NCI-H446 (cell line): Measurements from ENCODE around the gene CHURC1.

Experiments
- DNase-seq, 2 experiments: peaks; one replicate each; lab custom pipeline; 2025; lab: John Stamatoyannopoulos, UW

Gene CHURC1

GRCh38 chr14:64938972-64939816 lies 24.9 kb downstream of the CHURC1 start:
- DNase-seq = no peak

GRCh38 chr14:64939817-64940190 lies 25.5 kb downstream of the CHURC1 start:
- DNase-seq = no peak

- no peak for DNase-seq
Measured at GRCh38 chr14:64940336-64940910, 26.2 kb downstream of the CHURC1 start.

GRCh38 chr14:64942531-64943111 lies 28.4 kb downstream of the CHURC1 start, which contains the start of gene GPX2:
TSS of gene GPX2 (minus strand) at chr14:64942745. CDS start at chr14:64942726, 19 bp downstream.
- DNase-seq = no peak

GRCh38 chr14:64943556-64943955 lies 29.3 kb downstream of the CHURC1 start:
- DNase-seq = no peak

- DNase-seq = no peak
Measured at GRCh38 chr14:64944041-64944440, 29.8 kb downstream of the CHURC1 start.

GRCh38 chr14:64944861-64945260 lies 30.6 kb downstream of the CHURC1 start:
- no peak for DNase-seq

GRCh38 chr14:64945431-64946178 lies 31.4 kb downstream of the CHURC1 start:
- DNase-seq = no peak

GRCh38 chr14:64946310-64947045 lies 32.2 kb downstream of the CHURC1 start:
- DNase-seq = no peak

GRCh38 chr14:64947710-64948611 lies 33.7 kb downstream of the CHURC1 start:
- no peak for DNase-seq

GRCh38 chr14:64948612-64949210 lies 34.5 kb downstream of the CHURC1 start:
- no peak for DNase-seq

- no peak for DNase-seq
Measured at GRCh38 chr14:64950889-64951288, 36.6 kb downstream of the CHURC1 start.

GRCh38 chr14:64951291-64951690 lies 37.0 kb downstream of the CHURC1 start:
- no peak for DNase-seq

- no peak for DNase-seq
Measured at GRCh38 chr14:64951724-64952123, 37.5 kb downstream of the CHURC1 start.

- DNase-seq = no peak
Measured at GRCh38 chr14:64952598-64953309, 38.5 kb downstream of the CHURC1 start.

- no peak for DNase-seq
Measured at GRCh38 chr14:64953310-64953654, 39.0 kb downstream of the CHURC1 start.

- DNase-seq = no peak
Measured at GRCh38 chr14:64953661-64954060, 39.4 kb downstream of the CHURC1 start.

- DNase-seq = no peak
Measured at GRCh38 chr14:64954491-64955240, 40.4 kb downstream of the CHURC1 start.

GRCh38 chr14:64955297-64955696 lies 41.0 kb downstream of the CHURC1 start:
- no peak for DNase-seq
